Activated T-helper 2 cell treated with anti-CD3 and anti-CD28 coated beads, Interferon-gamma antibody, Interleukin-2, Interleukin-4, amounts not matched to agents 10 μg/mL and 5 μg/mL and 100 μg/mL, durations not matched to agents 14 hours and 24 hours and 36 hours (primary cell): ENCODE data around the gene AP3D1. TPM values are rescaled to one million over a fixed set of nuclear protein-coding genes. Genes with fewer than 3 reads are reported as not detected.
"Not testable (repeated sequence)": the region's sequence is repeated elsewhere in the genome, so short reads cannot be mapped to it uniquely, and the experiment has no call there.

ENCODE experiments used
- DNase-seq: peaks from one replicate; pipeline ENCODE4 v3.0.0; 2021; ENCODE audit warnings: low spot score
- H3K27ac Mint-ChIP-seq: one replicate; pipeline ENCODE4 v1.8.0; 2021; ENCODE audit warnings: mixed read lengths
- H3K27me3 Mint-ChIP-seq: one replicate; pipeline ENCODE4 v1.8.0; 2021; ENCODE audit warnings: low read depth, mixed read lengths
- H3K36me3 Mint-ChIP-seq: one replicate; pipeline ENCODE4 v1.8.0; 2021; ENCODE audit warnings: low read depth, mixed read lengths
- H3K4me1 Mint-ChIP-seq: one replicate; pipeline ENCODE4 v1.8.0; 2021; ENCODE audit warnings: low read depth, mixed read lengths
- H3K4me3 Mint-ChIP-seq: one replicate; pipeline ENCODE4 v1.8.0; 2021; ENCODE audit warnings: low read depth, mild to moderate bottlenecking, moderate library complexity, mixed read lengths
- H3K9me3 Mint-ChIP-seq: one replicate; pipeline ENCODE4 v1.8.0; 2021; ENCODE audit warnings: mixed read lengths
- intact Hi-C: fragments of 100-400 bp; cut with micrococcal nuclease; formaldehyde crosslinking; loops from one replicate; pipeline ENCODE4 v1.15.1; 2023
- total RNA-seq: library from RNA; stranded (reverse); gene quantifications from 2 replicates; pipeline ENCODE4 v1.2.3, GENCODE V29; 2022

AP3D1 gene
- total RNA-seq, 1 donor from 2014 or later, result 101 TPM

DNA sequence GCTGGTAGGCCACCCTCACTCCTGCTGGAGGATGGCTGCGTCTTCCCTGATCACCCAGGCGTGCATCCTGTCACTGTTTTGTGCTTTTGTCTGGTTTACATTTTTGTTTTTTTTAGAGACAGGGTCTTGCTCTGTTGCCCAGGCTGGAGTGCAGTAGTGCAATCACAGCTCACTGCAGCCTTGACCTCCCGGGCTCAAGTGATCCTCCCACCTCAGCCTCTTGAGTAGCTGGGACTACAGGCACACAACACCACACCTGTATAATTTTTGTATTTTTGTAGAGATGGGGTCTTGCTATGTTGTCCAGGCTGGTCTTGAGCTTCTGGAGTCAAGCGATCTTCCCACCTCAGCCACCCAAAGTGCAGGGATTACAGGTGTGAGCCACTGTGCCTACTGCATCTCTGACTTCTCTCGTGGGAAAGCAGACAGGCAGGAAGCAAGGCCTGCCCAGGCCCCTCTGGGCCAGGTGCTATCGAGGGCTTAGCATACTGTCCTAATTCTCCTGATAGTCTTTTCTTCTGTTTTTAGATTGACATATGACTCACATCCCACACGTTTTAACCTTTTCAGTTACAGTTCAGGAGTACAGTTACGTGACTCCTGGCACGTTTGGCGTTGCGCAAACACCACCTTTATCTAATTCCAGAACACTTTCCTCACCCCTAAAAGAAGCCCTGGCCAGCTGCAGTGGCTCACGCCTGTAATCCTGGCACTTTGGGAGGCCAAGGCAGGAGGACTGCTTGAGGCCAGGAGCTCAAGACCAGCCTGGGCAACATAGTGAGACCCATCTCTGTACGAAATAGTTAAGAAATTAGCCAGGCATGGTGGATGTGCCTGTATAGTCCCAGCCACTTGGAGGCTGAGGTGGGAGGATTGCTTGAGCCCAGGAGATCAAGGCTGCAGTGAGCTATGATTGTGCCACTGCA, 64.4 kb downstream of the AP3D1 start:
- H3K9me3 Mint-ChIP-seq, H3K27me3 Mint-ChIP-seq, DNase-seq: not testable (repeated sequence)
- Mint-ChIP-seq H3K4me1 (peaks cover 54% of the 10 kb centered on the region), H3K27ac (peak overlapping the region; percentile 88), H3K4me3 (peak overlapping the region; percentile 57), H3K36me3 (peaks cover 70% of the 10 kb centered on the region)
- intact Hi-C loops, result loop anchor here (5.0 kb wide), 2 partner anchors 70 to 150 kb away; partner anchors contain the start of genes BTBD2, PLEKHJ1 and SF3A2

DNA sequence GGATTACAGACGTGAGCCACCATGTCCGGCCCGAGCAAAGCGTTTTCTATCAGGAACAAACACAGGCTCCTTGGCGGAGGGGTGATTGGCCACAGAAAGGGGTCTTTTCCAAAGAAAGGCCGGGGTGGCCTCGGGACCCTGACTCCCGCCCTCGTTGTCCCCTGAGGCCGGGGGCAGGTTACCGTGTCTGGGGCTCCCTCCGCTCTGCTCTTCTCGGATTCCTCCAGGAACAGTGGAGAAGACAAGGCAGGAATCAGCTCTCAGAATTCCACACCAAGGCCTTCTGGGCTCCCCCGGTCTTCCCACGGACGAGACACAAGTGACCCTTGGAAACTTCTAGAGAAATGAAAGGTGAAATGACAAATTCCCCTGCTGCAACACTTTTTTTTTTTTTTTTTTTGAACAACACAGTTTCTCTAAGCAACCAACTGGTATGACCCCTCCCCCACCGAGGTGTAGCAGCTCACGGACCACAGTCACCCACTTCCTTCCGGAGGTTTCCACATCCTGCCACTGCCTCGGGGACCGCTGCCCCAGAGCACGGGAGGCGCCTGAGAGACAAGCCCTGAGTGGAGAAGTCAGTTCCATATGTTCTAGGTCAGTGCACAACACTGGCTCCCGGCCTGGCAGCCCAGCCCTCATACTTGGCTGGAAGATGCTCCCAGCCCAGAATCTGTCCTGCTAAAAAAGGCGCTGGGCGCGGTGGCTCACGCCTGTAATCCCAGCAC, 66.2 kb downstream of the AP3D1 start:
- Mint-ChIP-seq H3K27ac (peak overlapping the region; percentile 100), H3K27me3 (no peaks in the 10 kb centered on the region), H3K4me3 (peak overlapping the region; percentile 98), H3K36me3 (peaks cover 74% of the 10 kb centered on the region), H3K9me3 (no peaks in the 10 kb centered on the region), H3K4me1 (peaks cover 56% of the 10 kb centered on the region)
- peak; percentile 95 for DNase-seq
- intact Hi-C loops, result loop anchor here (1.0 to 5.0 kb wide), 4 partner anchors 11 to 208 kb away; partner anchors contain the start of genes BTBD2, IZUMO4, MOB3A and PLEKHJ1

- peaks cover 48% of the 10 kb centered on the region for H3K4me1 Mint-ChIP-seq
- H3K27ac Mint-ChIP-seq, result peak overlapping the region; percentile 100
- H3K9me3 Mint-ChIP-seq, result no peaks in the 10 kb centered on the region
- intact Hi-C loops, result loop anchor here (5.0 kb wide), 1 partner anchor 206 kb away; no protein-coding TSS in a partner anchor
- peak overlapping the region; percentile 98 for H3K4me3 Mint-ChIP-seq
- peaks cover 83% of the 10 kb centered on the region for H3K36me3 Mint-ChIP-seq
- peak; percentile 69 for DNase-seq
- no peaks in the 10 kb centered on the region for H3K27me3 Mint-ChIP-seq
Observed at GRCh38 chr19:2083174-2083854, 68.1 kb downstream of the AP3D1 start.

- peak; percentile 56 for DNase-seq
- peaks cover 37% of the 10 kb centered on the region for H3K4me1 Mint-ChIP-seq
- H3K4me3 Mint-ChIP-seq, result peak overlapping the region; percentile 98
- intact Hi-C loops, result loop anchor here (5.0 kb wide), 1 partner anchor 205 kb away; no protein-coding TSS in a partner anchor
- H3K27me3 Mint-ChIP-seq, result no peaks in the 10 kb centered on the region
- H3K9me3 Mint-ChIP-seq, result no peaks in the 10 kb centered on the region
- peaks cover 88% of the 10 kb centered on the region for H3K36me3 Mint-ChIP-seq
- peak overlapping the region; percentile 100 for H3K27ac Mint-ChIP-seq
Observed at GRCh38 chr19:2081873-2082810, 69.2 kb downstream of the AP3D1 start.

- Mint-ChIP-seq H3K4me3 (peak overlapping the region; percentile 63), H3K27me3 (no peaks in the 10 kb centered on the region), H3K36me3 (peaks cover 92% of the 10 kb centered on the region), H3K9me3 (no peaks in the 10 kb centered on the region), H3K4me1 (peaks cover 30% of the 10 kb centered on the region), H3K27ac (peak overlapping the region; percentile 100)
- no peak for DNase-seq
- intact Hi-C loops, result loop anchor here (5.0 kb wide), 1 partner anchor 203 kb away; no protein-coding TSS in a partner anchor
Observed at GRCh38 chr19:2080336-2080988, 70.9 kb downstream of the AP3D1 start.

DNA sequence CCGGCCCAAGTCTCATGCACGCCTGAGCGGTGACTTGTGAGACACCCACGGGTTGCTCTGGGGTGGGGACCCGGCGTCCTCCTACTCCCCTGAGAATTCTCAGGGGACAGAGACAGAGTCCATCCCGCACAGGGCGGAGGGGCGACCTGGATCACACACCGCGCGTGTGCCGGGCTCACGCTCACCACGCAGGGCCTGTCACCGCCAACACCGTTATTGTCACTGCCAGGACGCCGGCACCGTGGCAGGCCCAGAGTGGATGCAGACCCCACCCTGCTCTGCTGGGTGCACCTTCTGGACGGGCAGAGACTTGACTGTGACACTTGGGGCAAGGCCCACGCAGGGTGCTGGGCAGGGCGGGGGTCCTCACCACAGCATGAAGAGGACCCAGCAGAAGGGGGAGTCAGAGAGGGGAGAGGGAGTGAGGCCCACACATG, 71.5 kb downstream of the AP3D1 start:
- H3K36me3 Mint-ChIP-seq, result peaks cover 87% of the 10 kb centered on the region

DNA sequence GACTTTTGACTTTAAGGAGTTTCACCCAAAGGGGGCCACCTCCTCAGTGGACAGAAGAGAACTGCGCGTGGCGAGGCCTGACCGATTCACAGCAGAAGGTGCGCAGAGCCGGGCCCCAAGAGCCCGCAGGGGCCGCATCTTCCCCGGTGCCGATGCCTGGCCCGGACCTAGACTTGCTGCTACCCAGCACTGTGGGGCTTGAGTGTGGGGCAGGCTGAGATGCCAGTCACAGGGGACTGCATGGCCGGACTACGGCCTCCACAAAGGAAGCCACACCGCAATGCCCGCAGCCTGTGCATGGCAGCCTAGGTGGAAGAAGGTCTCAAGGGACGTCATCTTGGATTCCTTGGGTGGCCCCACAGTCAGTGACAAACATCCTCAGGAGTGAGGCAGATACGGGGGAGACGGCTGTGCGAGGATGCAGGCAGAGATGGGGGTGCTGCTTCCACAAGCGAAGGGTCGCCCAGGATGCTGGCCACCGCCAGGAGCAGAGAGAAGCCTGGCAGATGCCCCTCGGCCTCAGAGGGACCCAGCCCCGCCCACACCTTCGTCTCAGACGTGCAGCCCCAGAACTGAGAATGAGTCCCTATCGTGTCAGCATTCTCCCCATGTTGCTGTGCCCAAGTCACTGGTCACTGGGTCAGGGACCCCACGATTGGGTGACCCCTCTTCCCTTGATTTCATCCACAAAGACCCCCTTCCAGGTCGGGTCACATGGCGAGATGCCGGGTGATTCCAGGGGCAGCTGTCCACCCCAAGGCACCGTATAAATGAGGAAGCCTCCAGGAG, 72.1 kb downstream of the AP3D1 start:
- peak overlapping the region; percentile 37 for H3K4me3 Mint-ChIP-seq
- peaks cover 26% of the 10 kb centered on the region for H3K4me1 Mint-ChIP-seq
- no peaks in the 10 kb centered on the region for H3K27me3 Mint-ChIP-seq
- intact Hi-C loops, result no loop called here
- peaks cover 85% of the 10 kb centered on the region for H3K36me3 Mint-ChIP-seq
- no peaks in the 10 kb centered on the region for H3K9me3 Mint-ChIP-seq
- peak overlapping the region; percentile 100 for H3K27ac Mint-ChIP-seq
- no peak for DNase-seq

More for the DNA sequence above, 71.5 kb downstream of the AP3D1 start:
- Mint-ChIP-seq H3K27ac (peak overlapping the region; percentile 100), H3K27me3 (no peaks in the 10 kb centered on the region), H3K4me1 (peaks cover 25% of the 10 kb centered on the region), H3K4me3 (peak overlapping the region; percentile 63), H3K9me3 (no peaks in the 10 kb centered on the region)
- no peak for DNase-seq
- intact Hi-C loops, result loop anchor here (5.0 kb wide), 1 partner anchor 203 kb away; no protein-coding TSS in a partner anchor

DNA sequence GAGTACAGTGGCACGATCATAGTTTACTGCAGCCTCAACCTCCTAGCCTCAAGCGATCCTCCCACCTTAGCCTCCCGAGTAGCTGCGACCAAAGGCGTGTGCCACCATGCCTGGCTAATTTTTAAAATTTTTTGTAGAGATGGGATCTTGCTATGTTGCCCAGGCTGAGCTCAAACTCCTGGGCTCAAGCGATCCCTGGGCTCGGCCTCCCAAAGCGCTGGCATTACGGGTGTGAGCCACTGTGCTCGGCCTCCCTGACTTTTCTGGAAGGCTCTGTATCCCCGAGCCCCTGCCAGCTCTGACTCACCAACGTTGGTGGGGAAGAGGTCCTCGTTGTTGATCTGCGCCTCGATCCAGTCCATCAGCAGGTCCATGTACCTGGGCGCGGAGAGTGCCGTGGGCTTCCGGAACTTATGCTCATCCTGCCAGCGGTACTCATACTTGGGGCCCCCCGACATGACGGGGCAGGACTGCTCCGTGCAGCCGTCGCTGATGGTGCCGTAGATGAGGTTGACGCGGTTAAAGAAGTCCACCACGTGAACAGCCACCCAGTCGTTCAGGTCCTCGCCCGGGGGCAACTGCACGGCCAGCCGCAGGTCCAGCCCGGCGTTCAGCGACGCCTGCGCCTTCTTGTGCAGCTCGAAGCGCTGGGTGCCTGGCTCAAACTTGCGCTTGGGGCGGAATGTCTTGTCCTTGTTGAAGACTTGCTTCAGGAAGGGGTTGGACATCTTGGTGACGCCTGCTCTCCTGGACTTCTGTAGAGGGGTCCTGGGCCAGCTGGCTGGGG, 73.3 kb downstream of the AP3D1 start:
- Mint-ChIP-seq H3K27ac (no peak overlapping the region), H3K9me3 (no peaks in the 10 kb centered on the region), H3K4me1 (peaks cover 28% of the 10 kb centered on the region)

DNA sequence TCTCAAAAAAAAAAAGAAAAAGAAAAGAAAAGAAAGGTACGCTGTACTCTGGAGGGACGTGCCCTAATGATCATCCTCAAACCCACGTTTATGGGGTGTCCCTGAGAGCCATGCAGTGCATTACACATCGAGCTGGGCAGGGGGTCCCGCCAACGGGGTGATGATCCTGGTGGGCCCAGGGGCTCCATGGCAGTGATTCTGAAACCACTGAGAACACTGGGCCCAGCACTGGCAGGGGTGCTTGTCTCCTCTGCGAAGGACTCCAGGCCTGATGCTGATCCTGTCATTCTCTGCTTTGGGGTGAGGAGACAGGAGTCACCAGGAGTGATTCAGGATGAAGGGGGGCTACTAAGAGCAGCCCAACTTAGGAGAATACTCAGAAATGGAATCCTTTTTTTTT, 74.0 kb downstream of the AP3D1 start:
- intact Hi-C loops, result no loop called here
- H3K27me3 Mint-ChIP-seq, result no peaks in the 10 kb centered on the region
- no peaks in the 10 kb centered on the region for H3K9me3 Mint-ChIP-seq
- no peak for DNase-seq
- peaks cover 28% of the 10 kb centered on the region for H3K4me1 Mint-ChIP-seq
- H3K27ac Mint-ChIP-seq, result no peak overlapping the region
- peaks cover 81% of the 10 kb centered on the region for H3K36me3 Mint-ChIP-seq
- H3K4me3 Mint-ChIP-seq, result no peak overlapping the region

More for the DNA sequence above, 73.3 kb downstream of the AP3D1 start:
- Mint-ChIP-seq H3K4me3 (no peak overlapping the region), H3K27me3 (no peaks in the 10 kb centered on the region), H3K36me3 (peaks cover 81% of the 10 kb centered on the region)
- intact Hi-C loops, result no loop called here
- DNase-seq, result no peak

GRCh38 chr19:2076526-2076944, 74.8 kb downstream of the AP3D1 start:
- Mint-ChIP-seq H3K4me1 (peaks cover 23% of the 10 kb centered on the region), H3K27me3 (no peaks in the 10 kb centered on the region), H3K27ac (no peak overlapping the region), H3K9me3 (no peaks in the 10 kb centered on the region), H3K36me3 (peaks cover 79% of the 10 kb centered on the region), H3K4me3 (no peak overlapping the region)
- intact Hi-C loops, result no loop called here
- DNase-seq, result no peak
